ENCODE results near the gene SLC15A4. TPM values are rescaled to one million over a fixed set of nuclear protein-coding genes. Genes with fewer than 3 reads are reported as not detected.

Gene SLC15A4
- total and polyA plus RNA-seq, 2 of the 13 experiments (the other 11 are each of a cell fraction or from before 2014, with no cell fraction given): 17.3 to 22.7 TPM

GRCh38 chr12:128753438-128753837, 70.3 kb downstream of the SLC15A4 start:
- no peak for DNase-seq (ENCODE audit: low spot score)
- Histone ChIP-seq H4K20me1 (ENCODE audit: insufficient read depth, low read length) (no peaks in the 10 kb centered on the region), H3K4me2 (ENCODE audit: low read depth, low read length) (no peak overlapping the region), H3K4me3 (replicated peaks in 1 of 3; ENCODE audit: insufficient read depth in 1 of 3, low read depth in 2 of 3, low read length in 3 of 3) (no peak overlapping the region), H3K9ac (ENCODE audit: insufficient read depth, low read depth, low read length) (no peak overlapping the region), H3K79me2 (ENCODE audit: insufficient read depth, low read length) (no peaks in the 10 kb centered on the region), H3K9me3 (ENCODE audit: low read length) (no peaks in the 10 kb centered on the region), H3K4me1 (ENCODE audit: insufficient read depth, low read length) (no peaks in the 10 kb centered on the region), H3K27me3 (ENCODE audit: control insufficient read depth in 1 of 2, insufficient read depth in 2 of 2, low read length in 2 of 2) (peaks cover 0 to 11% of the 10 kb centered on the region in 2 experiments; a peak in 3 of 5 replicates), H2AFZ (ENCODE audit: low read length) (no peak overlapping the region), H3K27ac (ENCODE audit: extremely low read length, insufficient read depth, low read length) (no peak overlapping the region), H3K36me3 (replicated peaks in 1 of 2; ENCODE audit: control insufficient read depth in 1 of 2, insufficient read depth in 2 of 2, low read length in 2 of 2) (no peaks in the 10 kb centered on the region)
- in situ Hi-C loops (cut with HindIII; ENCODE audit: extremely low pct_ligation_motif_present, low pct_unique_long_range_greater_than_20kb) (no loop called here), intact Hi-C loops (cut with micrococcal nuclease; ENCODE audit: unreplicated experiment) (no loop called here)
- ChIA-PET POLR2A (no interaction called here), CTCF (ENCODE audit: low intra/inter-chr PET ratio, low total read pairs) (no interaction called here)
- no peak for TF ChIP-seq ZKSCAN8 (CRISPR knock-in tag; IDR thresholded peaks at IDR 0.05; ENCODE audit: borderline replicate concordance)
- no peak for TF ChIP-seq ZNF570 (CRISPR knock-in tag; IDR thresholded peaks at IDR 0.05; ENCODE audit: borderline replicate concordance)
- TF ChIP-seq ZNF557 (CRISPR knock-in tag; IDR thresholded peaks at IDR 0.05): no peak
- TF ChIP-seq ZNF337 (CRISPR knock-in tag; IDR thresholded peaks at IDR 0.05; ENCODE audit: borderline replicate concordance, low read depth): no peak
- no peak for TF ChIP-seq TRAFD1 (CRISPR knock-in tag; IDR thresholded peaks at IDR 0.05; ENCODE audit: borderline replicate concordance)
- no peak for TF ChIP-seq ZNF792 (CRISPR knock-in tag; IDR thresholded peaks at IDR 0.05)
- no peak for TF ChIP-seq IRF1 (CRISPR knock-in tag; IDR thresholded peaks at IDR 0.05; ENCODE audit: low read depth)
- TF ChIP-seq ZNF552 (CRISPR knock-in tag; IDR thresholded peaks at IDR 0.05; ENCODE audit: borderline replicate concordance): no peak
- TF ChIP-seq FUBP1 (CRISPR knock-in tag; IDR thresholded peaks at IDR 0.05; ENCODE audit: borderline replicate concordance): no peak
- TF ChIP-seq PATZ1 (CRISPR knock-in tag; IDR thresholded peaks at IDR 0.05): no peak
- TF ChIP-seq FOSL2 (CRISPR knock-in tag; IDR thresholded peaks at IDR 0.05): no peak
- no peak for TF ChIP-seq CAMTA2 (CRISPR knock-in tag; IDR thresholded peaks at IDR 0.05; ENCODE audit: borderline replicate concordance)
- no peak for TF ChIP-seq ZNF329 (CRISPR knock-in tag; IDR thresholded peaks at IDR 0.05; ENCODE audit: low read depth)
- no peak for TF ChIP-seq BRCA1 (CRISPR knock-in tag; IDR thresholded peaks at IDR 0.05)
- no peak for TF ChIP-seq PRMT3 (CRISPR knock-in tag; IDR thresholded peaks at IDR 0.05; ENCODE audit: borderline replicate concordance, low read depth)
- TF ChIP-seq ZNF382 (CRISPR knock-in tag; IDR thresholded peaks at IDR 0.05; ENCODE audit: borderline replicate concordance): no peak
- no peak for TF ChIP-seq ZNF501 (CRISPR knock-in tag; IDR thresholded peaks at IDR 0.05)
- no peak for TF ChIP-seq GATA4 (IDR thresholded peaks at IDR 0.05; ENCODE audit: borderline replicate concordance, low read depth)
- TF ChIP-seq ZNF569 (CRISPR knock-in tag; IDR thresholded peaks at IDR 0.05; ENCODE audit: borderline replicate concordance): no peak
- TF ChIP-seq ZNF232 (CRISPR knock-in tag; IDR thresholded peaks at IDR 0.05; ENCODE audit: borderline replicate concordance): no peak
- ATAC-seq: no peak
- 8% methylated on average over 4 of the region's 4 CpGs for WGBS (ENCODE audit: low lambda C conversion rate)
- FAIRE-seq: no peak
- BruUV-seq (replicated peaks): no TSS peak
